Small intestine (tissue), 7 donors: ENCODE data around the gene ATMIN. TPM values are rescaled to one million over a fixed set of nuclear protein-coding genes. Genes with fewer than 3 reads are reported as not detected.
A peak's percentile ranks its signal among the peaks of the same experiment; 100 is the strongest.

Source experiments
- DNase-seq, 2 donors: peaks; one replicate each; pipeline versions ENCODE4 v3.0.0 to v3.0.0-alpha.2; 2013
- FAIRE-seq: peaks from 2 replicates; lab custom pipeline; 2012; peaks lifted over from hg19 to GRCh38; lab: Jason Lieb, UNC
- H3K27ac ChIP-seq, 3 donors: one replicate each; pipeline ENCODE4 v1.5.1; 2013; ENCODE audit warnings: low read length in 2 of 3, mild to moderate bottlenecking in 2 of 3, control low read depth in 1 of 3, inconsistent platforms in 1 of 3, low read depth in 1 of 3, moderate library complexity in 1 of 3
- H3K27me3 ChIP-seq, 3 donors: one replicate each; pipeline ENCODE4 v1.6.1; 2013; ENCODE audit warnings: low read length in 3 of 3, inconsistent platforms in 1 of 3; ENCODE audit not compliant: control insufficient read depth in 3 of 3, insufficient read depth in 3 of 3
- H3K36me3 ChIP-seq, 3 donors: one replicate each; pipeline ENCODE4 v1.6.1; 2013; ENCODE audit warnings: low read length in 3 of 3, inconsistent platforms in 1 of 3, low read depth in 1 of 3, mild to moderate bottlenecking in 1 of 3, moderate library complexity in 1 of 3; ENCODE audit not compliant: control insufficient read depth in 3 of 3, insufficient read depth in 2 of 3
- H3K4me1 ChIP-seq, 3 donors: one replicate each; pipeline ENCODE4 v1.6.1; 2013; ENCODE audit warnings: low read length in 2 of 3, inconsistent platforms in 1 of 3, low read depth in 1 of 3, mild to moderate bottlenecking in 1 of 3, moderate library complexity in 1 of 3; ENCODE audit not compliant: control insufficient read depth in 3 of 3, insufficient read depth in 2 of 3
- H3K4me3 ChIP-seq, 3 donors: one replicate each; pipeline ENCODE4 v1.5.1; 2013; ENCODE audit warnings: low read length in 3 of 3, control low read depth in 1 of 3, inconsistent platforms in 1 of 3, low read depth in 1 of 3, mild to moderate bottlenecking in 1 of 3, moderate library complexity in 1 of 3
- H3K9me3 ChIP-seq, 2 donors: one replicate each; pipeline ENCODE4 v1.6.1; 2013; ENCODE audit warnings: low read depth in 1 of 2, low read length in 1 of 2; ENCODE audit not compliant: control insufficient read depth in 2 of 2, insufficient read depth in 1 of 2
- whole genome bisulfite sequencing, 3 donors: extraction: QIAGEN DNeasy Blood & Tissue Kit; methylation state at CpG; one replicate each; pipeline ENCODE4 v1.1.7; 2013; 5-methylcytosine and 5-hydroxymethylcytosine counted together
- polyA plus RNA-seq, 4 donors: library from polyadenylated mRNA; stranded (reverse) in 3 of 4; unstranded in 1 of 4; fragments of 200-250 nt in 3 of 4; fragments of 120-200 nt in 1 of 4; gene quantifications; one replicate each; pipeline versions ENCODE4 v1.2.1 to v1.2.3, GENCODE V29; 2013
- donor health status: healthy with polysubstance abuse.
- donor health status: control.
- donor health status: control.
- donor health status: Bipolar disorder and iron deficiency.
- donor health status: healthy.

The ATMIN gene
- polyA plus RNA-seq, 4 donors: 13.5 to 29.6 (median 15.6) TPM

GRCh38 chr16:81000873-81001272 is 34.8 kb upstream of the ATMIN start:
- WGBS, 3 donors: 95 to 97% (median 95%) methylated on average over 3 of the region's 3 CpGs
- FAIRE-seq (no peak), DNase-seq (no peak)
- Histone ChIP-seq H3K4me1 (peaks cover 0 to 17% (median 9%) of the 10 kb centered on the region in 3 donors), H3K9me3 (no peaks in the 10 kb centered on the region), H3K27me3 (no peaks in the 10 kb centered on the region), H3K36me3 (no peaks in the 10 kb centered on the region), H3K27ac (no peak overlapping the region), H3K4me3 (no peak overlapping the region)

GRCh38 chr16:81001330-81001729 is 34.3 kb upstream of the ATMIN start:
- no peaks in the 10 kb centered on the region for H3K36me3 ChIP-seq
- no peak overlapping the region for H3K4me3 ChIP-seq
- peaks cover 0 to 17% (median 9%) of the 10 kb centered on the region in 3 donors for H3K4me1 ChIP-seq
- WGBS, 3 donors: 42 to 60% (median 45%) methylated on average over 5 of the region's 5 CpGs
- DNase-seq (peak in 1 of 2 donors; percentile 33), FAIRE-seq (no peak)
- no peak overlapping the region for H3K27ac ChIP-seq
- H3K27me3 ChIP-seq: no peaks in the 10 kb centered on the region
- H3K9me3 ChIP-seq: no peaks in the 10 kb centered on the region

GRCh38 chr16:81003064-81003463 is 32.6 kb upstream of the ATMIN start:
- WGBS, 3 donors: 58 to 70% (median 66%) methylated on average over 4 of the region's 4 CpGs
- no peak for DNase-seq
- no peaks in the 10 kb centered on the region for H3K9me3 ChIP-seq
- H3K4me1 ChIP-seq: peaks cover 0 to 14% (median 6%) of the 10 kb centered on the region in 3 donors
- no peak for FAIRE-seq
- no peaks in the 10 kb centered on the region for H3K27me3 ChIP-seq
- H3K36me3 ChIP-seq: no peaks in the 10 kb centered on the region
- no peak overlapping the region for H3K4me3 ChIP-seq
- no peak overlapping the region for H3K27ac ChIP-seq

- peak; percentile 21 to 39 for DNase-seq
- Histone ChIP-seq H3K4me1 (peaks cover 0 to 11% (median 4%) of the 10 kb centered on the region in 3 donors), H3K9me3 (no peaks in the 10 kb centered on the region), H3K4me3 (peak overlapping the region in 1 of 3 donors; percentile 54), H3K36me3 (no peaks in the 10 kb centered on the region), H3K27me3 (no peaks in the 10 kb centered on the region), H3K27ac (peak overlapping the region in 2 of 3 donors; percentile 44 to 81)
- 33 to 56% (median 37%) methylated on average over 11 of the region's 11 CpGs for WGBS, 3 donors
- FAIRE-seq: no peak
These were observed 31.8 kb upstream of the ATMIN start for GRCh38 chr16:81003610-81004460.

GRCh38 chr16:81004646-81005353 is 30.8 kb upstream of the ATMIN start:
- no peaks in the 10 kb centered on the region for H3K9me3 ChIP-seq
- H3K27me3 ChIP-seq: no peaks in the 10 kb centered on the region
- DNase-seq (peak; percentile 80 to 86), FAIRE-seq (no peak)
- H3K4me1 ChIP-seq: peaks cover 0 to 11% (median 4%) of the 10 kb centered on the region in 3 donors
- H3K4me3 ChIP-seq: peak overlapping the region in 1 of 3 donors; percentile 81
- H3K27ac ChIP-seq: peak overlapping the region in 2 of 3 donors; percentile 44 to 81
- WGBS, 3 donors: 14 to 39% (median 30%) methylated on average over 14 of the region's 14 CpGs
- no peaks in the 10 kb centered on the region for H3K36me3 ChIP-seq

GRCh38 chr16:81005610-81006161 is 30.0 kb upstream of the ATMIN start:
- peak; percentile 40 to 45 for DNase-seq
- Histone ChIP-seq H3K27me3 (no peaks in the 10 kb centered on the region), H3K4me1 (peaks cover 0 to 11% (median 4%) of the 10 kb centered on the region in 3 donors), H3K27ac (peak overlapping the region; percentile 95 to 100 (median 97)), H3K9me3 (no peaks in the 10 kb centered on the region), H3K4me3 (peak overlapping the region in 2 of 3 donors; percentile 81 to 92), H3K36me3 (no peaks in the 10 kb centered on the region)
- 5 to 22% (median 10%) methylated on average over 18 of the region's 18 CpGs for WGBS, 3 donors
- no peak for FAIRE-seq

GRCh38 chr16:81006211-81006812 is 29.3 kb upstream of the ATMIN start:
- Histone ChIP-seq H3K4me3 (peak overlapping the region; percentile 81 to 92 (median 91)), H3K27me3 (no peaks in the 10 kb centered on the region), H3K36me3 (no peaks in the 10 kb centered on the region), H3K9me3 (no peaks in the 10 kb centered on the region), H3K4me1 (peaks cover 0 to 11% (median 4%) of the 10 kb centered on the region in 3 donors), H3K27ac (peak overlapping the region; percentile 95 to 100 (median 97))
- 0% methylated on average over 29 to 50 of the region's 50 CpGs for WGBS, 3 donors
- FAIRE-seq (no peak), DNase-seq (peak in 1 of 2 donors; percentile 78)
